Loucy (cell line): ENCODE measurements around the gene PRAMEF17.

Experiments used
- EZH2phosphoT487 ChIP-seq: fragments of 200-600 bp; IDR thresholded peaks from 2 replicates; pipeline ENCODE4 v1.6.1; 2018; ENCODE audit warnings: antibody characterized with exemption, mild to moderate bottlenecking, moderate library complexity, borderline replicate concordance
- TF ChIP-seq, protein P1 (sequence below): fragments of 200-600 bp; sonication (generic); conservative IDR thresholded peaks from 2 replicates; pipeline ENCODE4 v1.5.1; 2014; ENCODE audit warnings: mild to moderate bottlenecking, antibody characterized with exemption, low read length

DNA sequence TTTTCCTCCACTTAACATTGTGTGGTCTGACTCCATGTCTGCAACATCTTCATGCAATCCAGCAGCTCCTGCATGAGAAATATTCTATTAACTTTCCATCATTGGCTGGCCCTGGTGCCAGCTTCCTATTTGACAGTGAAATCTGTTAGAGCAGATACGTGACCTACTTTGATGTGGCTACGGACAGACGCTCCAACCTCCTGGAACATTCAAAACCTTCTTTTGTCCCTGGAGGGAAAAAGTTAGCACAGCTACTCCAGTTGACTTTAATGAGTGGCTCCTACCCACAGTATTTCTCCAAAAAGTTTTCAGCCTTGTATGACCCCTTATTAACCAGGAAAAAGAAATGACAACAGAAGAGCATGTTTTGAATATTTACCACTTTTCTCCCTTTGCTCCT is 42.8 kb downstream of the PRAMEF17 start:
- TF ChIP-seq, protein P1, sequence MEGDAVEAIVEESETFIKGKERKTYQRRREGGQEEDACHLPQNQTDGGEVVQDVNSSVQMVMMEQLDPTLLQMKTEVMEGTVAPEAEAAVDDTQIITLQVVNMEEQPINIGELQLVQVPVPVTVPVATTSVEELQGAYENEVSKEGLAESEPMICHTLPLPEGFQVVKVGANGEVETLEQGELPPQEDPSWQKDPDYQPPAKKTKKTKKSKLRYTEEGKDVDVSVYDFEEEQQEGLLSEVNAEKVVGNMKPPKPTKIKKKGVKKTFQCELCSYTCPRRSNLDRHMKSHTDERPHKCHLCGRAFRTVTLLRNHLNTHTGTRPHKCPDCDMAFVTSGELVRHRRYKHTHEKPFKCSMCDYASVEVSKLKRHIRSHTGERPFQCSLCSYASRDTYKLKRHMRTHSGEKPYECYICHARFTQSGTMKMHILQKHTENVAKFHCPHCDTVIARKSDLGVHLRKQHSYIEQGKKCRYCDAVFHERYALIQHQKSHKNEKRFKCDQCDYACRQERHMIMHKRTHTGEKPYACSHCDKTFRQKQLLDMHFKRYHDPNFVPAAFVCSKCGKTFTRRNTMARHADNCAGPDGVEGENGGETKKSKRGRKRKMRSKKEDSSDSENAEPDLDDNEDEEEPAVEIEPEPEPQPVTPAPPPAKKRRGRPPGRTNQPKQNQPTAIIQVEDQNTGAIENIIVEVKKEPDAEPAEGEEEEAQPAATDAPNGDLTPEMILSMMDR, result no peak
- TF ChIP-seq EZH2phosphoT487, result no peak
